ENCODE data around the gene RTTN. TPM values are rescaled to one million over a fixed set of nuclear protein-coding genes. Genes with fewer than 3 reads are reported as not detected.

The RTTN gene
- total and polyA plus RNA-seq, 2 donors (not counting 3 experiments of a cell fraction or from before 2014, with no cell fraction given) = 3.1 to 17.4 TPM

DNA sequence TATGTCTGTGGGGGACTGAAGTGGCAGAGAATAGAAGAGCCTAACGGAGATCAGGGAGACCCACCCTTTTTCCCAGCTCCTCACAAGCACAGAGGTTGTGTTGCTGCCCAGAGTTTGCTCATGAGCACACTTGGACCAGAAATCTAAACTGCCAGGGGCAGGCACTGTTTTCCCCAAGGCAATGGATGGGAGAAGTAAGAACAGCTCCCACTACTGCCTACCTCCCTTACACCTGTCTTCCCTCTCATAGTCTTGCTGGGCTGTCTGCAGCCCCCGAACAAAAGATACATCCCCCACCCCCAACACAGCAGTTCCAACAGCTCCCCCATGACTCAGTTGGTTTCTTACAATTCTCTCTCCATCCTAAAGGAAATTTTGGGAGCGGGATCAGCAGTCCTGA, 209.7 kb downstream of the RTTN start:
- BruUV-seq (replicated peaks) = no TSS peak
- DNase-seq (ENCODE audit: low read depth, low spot score) (no peak), FAIRE-seq (no peak)
- no peak overlapping the region for H3K27ac ChIP-seq (ENCODE audit: insufficient read depth, low read depth, low read length)
- CTCF ChIA-PET = interaction anchor here (0.5 kb wide), 1 partner anchor 107 kb away, joined by 3 read pairs; no protein-coding TSS in a partner anchor
- no peaks in the 10 kb centered on the region for H4K20me1 ChIP-seq (replicated peaks; ENCODE audit: control insufficient read depth, extremely low read depth, insufficient read depth, low read length)
- intact Hi-C loops (cut with micrococcal nuclease) (no loop called here), dilution Hi-C loops (cut with MboI; ENCODE audit: extremely low pct_ligation_motif_present, low sequenced_read_pairs) (no loop called here)
- H3K4me2 ChIP-seq (ENCODE audit: insufficient read depth, low read length) = no peak overlapping the region
- H3K9me3 ChIP-seq (replicated peaks; ENCODE audit: control insufficient read depth, insufficient read depth, low read length) = no peaks in the 10 kb centered on the region
- no peaks in the 10 kb centered on the region for H3K79me2 ChIP-seq (ENCODE audit: control insufficient read depth, insufficient read depth, low read length)
- H3K4me1 ChIP-seq (ENCODE audit: control insufficient read depth, extremely low read depth, insufficient read depth, low read length) = no peaks in the 10 kb centered on the region
- no peaks in the 10 kb centered on the region for H3K27me3 ChIP-seq (ENCODE audit: control insufficient read depth in 2 of 2, insufficient read depth in 2 of 2, low read length in 2 of 2)
- no peak for TF ChIP-seq POLR2A (IDR thresholded peaks at IDR 0.05; ENCODE audit: low read depth, low read length)
- no peak for TF ChIP-seq JUN (IDR thresholded peaks at IDR 0.05; ENCODE audit: borderline replicate concordance, insufficient read depth, insufficient read length, low read depth)
- no peak for TF ChIP-seq MAX (IDR thresholded peaks at IDR 0.05; ENCODE audit: insufficient read depth, insufficient read length)
- no peak for TF ChIP-seq GATA2 (IDR thresholded peaks at IDR 0.05; ENCODE audit: insufficient read depth, insufficient read length, low read depth, low read length)
- TF ChIP-seq MYC (IDR thresholded peaks at IDR 0.05; ENCODE audit: low read depth, low read length) = no peak
- TF ChIP-seq EZH2 (IDR thresholded peaks at IDR 0.05; ENCODE audit: borderline replicate concordance, low read depth, low read length, severe bottlenecking) = no peak
- TF ChIP-seq POLR2AphosphoS5 (IDR thresholded peaks at IDR 0.05; ENCODE audit: insufficient read depth, low read depth, low read length) = no peak
- no peak for TF ChIP-seq CTCF (IDR thresholded peaks at IDR 0.05; ENCODE audit: extremely low read depth in 1 of 2, insufficient read depth in 1 of 2, low read depth in 1 of 2, low read length in 2 of 2)
- no peak for TF ChIP-seq FOS (IDR thresholded peaks at IDR 0.05; ENCODE audit: borderline replicate concordance, insufficient read depth, low read length)
- no peak overlapping the region for H2AFZ ChIP-seq (ENCODE audit: low read depth, low read length)
- H3K36me3 ChIP-seq (ENCODE audit: control insufficient read depth in 2 of 2, extremely low read depth in 1 of 2, insufficient read depth in 2 of 2, low read length in 2 of 2) = no peaks in the 10 kb centered on the region
- H3K9ac ChIP-seq (replicated peaks; ENCODE audit: extremely low read depth, insufficient read depth, low read length) = no peak overlapping the region
- no peaks in the 10 kb centered on the region for H3K9me1 ChIP-seq (replicated peaks; ENCODE audit: control insufficient read depth, extremely low read depth, insufficient read depth, low read length)
- POLR2A ChIA-PET = no interaction called here
- no peak overlapping the region for H3K4me3 ChIP-seq (replicated peaks in 1 of 3; ENCODE audit: insufficient read depth in 1 of 3, low read depth in 1 of 3, low read length in 3 of 3)
